Astrocyte of the spinal cord (primary cell): Measurements from ENCODE around the gene CUL1.

Experiments
- DNase-seq: peaks from one replicate; pipeline ENCODE4 v3.0.0; 2011; ENCODE audit warnings: low read depth, low spot score
- H3K4me3 ChIP-seq: 2 replicates; pipeline ENCODE4 v1.5.1; 2011; ENCODE audit warnings: low read depth, mild to moderate bottlenecking, low read length, moderate library complexity
- in situ Hi-C: cut with HindIII; loops from 2 replicates; pipeline ENCODE4 v1.10.0; 2017; ENCODE audit warnings: low sequenced_read_pairs
- TF ChIP-seq, protein P1 (sequence below): IDR thresholded peaks from 2 replicates; pipeline ENCODE4 v1.5.1; 2012; ENCODE audit warnings: low read depth, mild to moderate bottlenecking, low read length, inconsistent platforms

The CUL1 gene

DNA sequence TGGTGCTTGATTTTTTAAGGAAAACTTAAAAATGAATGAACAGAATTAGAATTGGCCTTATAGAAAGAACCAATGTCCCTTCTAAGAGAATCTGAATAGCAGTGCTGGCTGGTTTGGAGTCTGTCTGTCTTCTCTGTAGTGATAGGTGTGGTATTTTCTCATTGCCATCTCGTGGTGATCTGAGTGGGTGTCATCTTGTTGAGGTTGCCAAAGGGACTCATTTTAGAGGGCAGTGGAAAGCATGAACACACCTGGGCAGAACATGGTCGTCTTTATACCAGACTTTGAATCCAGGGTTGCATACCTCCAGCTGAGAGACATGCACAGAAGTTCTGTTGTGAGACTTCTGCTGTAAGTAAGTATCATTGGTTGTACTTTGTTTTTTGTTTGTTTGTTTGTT is 15.8 kb downstream of the CUL1 start:
- no peak overlapping the region for H3K4me3 ChIP-seq
- no peak for DNase-seq
- TF ChIP-seq, protein P1, sequence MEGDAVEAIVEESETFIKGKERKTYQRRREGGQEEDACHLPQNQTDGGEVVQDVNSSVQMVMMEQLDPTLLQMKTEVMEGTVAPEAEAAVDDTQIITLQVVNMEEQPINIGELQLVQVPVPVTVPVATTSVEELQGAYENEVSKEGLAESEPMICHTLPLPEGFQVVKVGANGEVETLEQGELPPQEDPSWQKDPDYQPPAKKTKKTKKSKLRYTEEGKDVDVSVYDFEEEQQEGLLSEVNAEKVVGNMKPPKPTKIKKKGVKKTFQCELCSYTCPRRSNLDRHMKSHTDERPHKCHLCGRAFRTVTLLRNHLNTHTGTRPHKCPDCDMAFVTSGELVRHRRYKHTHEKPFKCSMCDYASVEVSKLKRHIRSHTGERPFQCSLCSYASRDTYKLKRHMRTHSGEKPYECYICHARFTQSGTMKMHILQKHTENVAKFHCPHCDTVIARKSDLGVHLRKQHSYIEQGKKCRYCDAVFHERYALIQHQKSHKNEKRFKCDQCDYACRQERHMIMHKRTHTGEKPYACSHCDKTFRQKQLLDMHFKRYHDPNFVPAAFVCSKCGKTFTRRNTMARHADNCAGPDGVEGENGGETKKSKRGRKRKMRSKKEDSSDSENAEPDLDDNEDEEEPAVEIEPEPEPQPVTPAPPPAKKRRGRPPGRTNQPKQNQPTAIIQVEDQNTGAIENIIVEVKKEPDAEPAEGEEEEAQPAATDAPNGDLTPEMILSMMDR: no peak
- in situ Hi-C loops: no loop called here

DNA sequence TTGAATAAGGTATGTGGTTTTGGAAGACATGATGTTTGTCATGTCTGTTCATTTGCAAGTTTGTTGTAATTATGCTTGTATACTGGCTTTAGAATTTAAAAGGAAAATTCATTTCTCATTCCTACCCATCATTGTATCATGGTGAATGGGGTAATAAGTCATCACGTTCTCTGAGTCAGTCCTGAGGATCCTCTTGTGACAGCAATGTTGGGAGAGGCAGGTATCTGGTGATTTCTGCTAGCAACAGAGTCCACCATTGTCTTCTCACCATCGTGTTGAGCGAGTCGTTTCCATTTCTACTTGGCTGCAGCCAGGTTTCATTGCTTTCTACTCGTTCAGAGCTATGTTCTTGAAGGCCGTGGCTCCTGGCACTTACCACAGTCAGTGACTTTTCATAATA is 16.3 kb downstream of the CUL1 start:
- no peak for DNase-seq
- in situ Hi-C loops: no loop called here
- TF ChIP-seq, protein P1: no peak
- no peak overlapping the region for H3K4me3 ChIP-seq

DNA sequence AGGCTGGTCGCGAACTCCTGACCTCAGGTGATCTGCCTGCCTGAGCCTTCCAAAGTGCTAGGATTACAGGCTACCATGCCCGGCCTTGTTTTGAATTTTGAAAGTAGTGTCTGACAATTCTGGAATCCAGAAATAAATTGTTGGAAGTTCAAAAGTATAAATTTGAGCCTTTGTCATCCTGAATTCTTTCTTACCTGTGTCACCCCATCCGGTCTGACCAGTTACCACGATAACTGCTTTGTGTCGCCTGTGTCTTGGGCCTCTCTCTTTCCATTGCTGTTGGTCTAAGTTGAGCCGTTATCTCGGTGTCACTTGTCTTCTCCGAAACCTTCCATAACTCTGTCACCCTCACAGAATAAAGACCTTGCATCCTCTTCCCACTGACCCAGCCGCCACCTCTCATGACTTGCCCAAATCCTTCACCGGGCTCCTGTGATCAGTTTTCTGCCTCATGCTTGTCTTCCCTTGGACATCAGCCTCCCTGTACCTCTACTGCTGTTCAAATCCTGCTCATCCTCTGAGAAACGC is 18.6 kb downstream of the CUL1 start:
- in situ Hi-C loops: no loop called here
- TF ChIP-seq, protein P1: no peak
- no peak overlapping the region for H3K4me3 ChIP-seq
- no peak for DNase-seq

DNA sequence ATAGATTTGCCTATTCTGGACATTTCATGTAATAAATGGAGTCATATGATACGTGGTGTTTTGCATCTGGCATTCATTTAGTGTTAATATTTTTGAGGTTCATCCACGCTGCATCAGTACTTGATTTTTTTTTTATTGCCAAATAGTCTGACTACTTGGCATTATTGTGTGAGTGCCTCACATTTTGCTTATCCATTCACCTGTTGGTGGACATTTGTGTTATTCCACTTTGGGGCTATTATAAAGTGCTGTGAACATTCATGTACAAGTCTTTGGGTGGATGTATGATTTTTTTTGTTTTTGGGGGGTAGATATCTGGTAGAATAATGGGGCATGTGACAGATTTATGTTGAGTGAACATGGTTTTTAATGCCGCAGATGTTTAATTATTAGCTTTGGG is 19.7 kb downstream of the CUL1 start:
- in situ Hi-C loops: no loop called here
- TF ChIP-seq, protein P1: no peak
- no peak overlapping the region for H3K4me3 ChIP-seq
- no peak for DNase-seq

DNA sequence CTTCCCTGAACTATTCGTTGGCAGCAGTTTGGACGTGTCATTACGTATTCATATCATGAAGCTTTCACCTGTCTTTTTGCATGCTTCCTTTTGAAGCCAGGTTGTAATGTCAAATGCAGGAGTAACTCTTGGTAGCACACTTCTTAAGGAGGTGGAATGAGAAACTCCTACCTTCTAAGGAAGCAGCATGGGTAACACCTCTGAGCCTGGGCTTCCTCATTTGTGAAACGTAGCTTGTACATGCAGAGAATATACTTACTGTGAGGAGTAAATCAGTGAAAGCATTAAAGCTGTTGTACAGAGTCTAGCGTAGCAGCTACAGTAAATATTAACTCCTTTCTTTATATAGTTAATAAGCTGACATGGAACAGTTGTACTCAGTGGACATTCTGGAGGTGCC is 21.1 kb downstream of the CUL1 start:
- H3K4me3 ChIP-seq: no peak overlapping the region
- DNase-seq: no peak
- in situ Hi-C loops: no loop called here
- TF ChIP-seq, protein P1: no peak

DNA sequence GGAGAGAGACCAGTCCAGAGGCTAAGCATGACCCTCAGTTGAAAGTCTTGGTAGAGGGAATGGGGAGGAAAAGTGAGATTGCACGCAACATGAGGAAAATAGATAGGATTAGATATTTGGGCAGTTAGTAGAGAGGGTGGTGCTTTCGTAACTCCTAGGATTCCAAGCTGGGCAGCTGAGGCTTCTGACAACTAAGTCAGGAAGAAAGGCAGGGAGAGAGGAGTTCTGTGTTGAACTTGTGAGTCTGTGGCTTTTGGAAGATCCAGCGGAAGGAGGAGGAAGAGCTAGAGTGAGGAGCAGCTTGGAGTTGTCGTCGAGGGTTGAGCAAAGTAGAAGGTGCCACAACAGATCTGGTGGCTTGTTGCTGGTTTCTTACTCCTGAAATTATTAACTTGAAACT is 21.8 kb downstream of the CUL1 start:
- TF ChIP-seq, protein P1: no peak
- in situ Hi-C loops: no loop called here
- no peak for DNase-seq
- H3K4me3 ChIP-seq: no peak overlapping the region

DNA sequence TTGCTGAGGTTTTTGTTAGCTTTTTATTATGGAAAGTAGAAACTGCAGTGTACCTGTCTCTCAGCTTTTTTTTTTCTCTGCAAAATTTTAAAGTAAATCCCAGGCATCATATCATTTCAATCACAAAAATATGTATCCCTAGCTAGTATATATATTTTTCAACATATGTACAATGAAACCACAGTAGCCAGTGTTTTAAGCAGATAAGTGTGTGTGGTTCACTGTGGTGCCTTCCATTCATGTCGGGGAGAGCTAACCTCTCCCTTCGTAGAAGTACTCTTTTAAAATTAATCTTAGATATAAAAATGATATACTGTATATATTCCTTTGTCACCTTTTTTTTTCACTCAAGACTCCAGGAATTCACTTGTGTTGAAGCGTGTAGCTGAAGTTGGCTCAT is 22.7 kb downstream of the CUL1 start:
- DNase-seq: no peak
- in situ Hi-C loops: no loop called here
- no peak overlapping the region for H3K4me3 ChIP-seq
- TF ChIP-seq, protein P1: no peak
